Eye (tissue), 1 donor: ENCODE results near the gene RAB11FIP5.
A peak's percentile ranks its signal among the peaks of the same experiment; 100 is the strongest.

ENCODE experiments used
- DNase-seq: peaks from one replicate; pipeline ENCODE4 v3.0.0-alpha.2; 2015

Gene RAB11FIP5

DNA sequence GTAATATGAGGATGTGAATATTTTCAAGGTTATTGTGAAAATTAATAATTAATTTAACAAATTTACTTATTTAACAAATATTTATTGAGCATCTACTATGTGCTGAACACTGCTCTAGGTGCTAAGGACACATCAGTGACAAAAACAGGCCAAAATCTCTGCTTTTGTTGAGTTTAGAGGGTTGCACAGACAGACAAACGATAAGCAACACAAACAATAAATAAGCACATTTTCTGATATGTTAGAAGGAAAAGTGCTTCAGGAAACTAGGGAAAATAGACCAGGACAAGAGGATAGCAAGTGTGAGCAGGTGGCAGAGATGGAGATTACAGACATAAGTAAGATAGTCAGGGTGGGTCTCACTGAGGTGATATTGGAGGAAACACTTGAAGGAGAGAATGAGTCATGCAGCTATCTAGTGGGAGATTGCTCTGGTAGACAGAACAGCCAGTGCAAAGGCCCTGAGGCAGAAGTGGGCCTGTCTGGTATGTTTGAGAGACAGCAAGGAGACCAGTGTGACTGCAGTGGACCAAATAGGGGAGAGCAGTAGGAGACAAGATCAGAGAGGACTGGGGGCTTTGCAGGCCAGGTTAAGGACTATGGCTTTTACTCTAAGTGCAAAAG, 79.5 kb downstream of the RAB11FIP5 start:
- DNase-seq: no peak

DNA sequence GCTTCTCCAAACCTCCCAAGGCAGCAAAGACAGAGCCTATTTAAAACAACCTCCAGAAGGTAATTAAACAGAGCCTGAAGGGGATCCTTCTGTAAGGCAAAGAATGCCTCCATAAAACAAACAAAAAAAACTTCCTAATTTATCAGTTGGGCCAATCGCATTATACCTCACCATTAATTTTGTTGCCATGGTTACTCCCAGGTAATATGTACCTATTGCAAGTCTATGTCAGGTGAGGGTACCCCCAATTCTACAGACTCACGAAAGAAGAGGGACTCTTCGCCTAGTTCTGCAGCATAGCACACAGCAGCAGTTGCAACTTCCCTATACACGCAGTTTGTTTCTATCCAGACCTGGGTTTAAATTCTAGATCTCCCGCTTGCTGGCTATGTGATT, 80.0 kb downstream of the RAB11FIP5 start:
- no peak for DNase-seq

DNA sequence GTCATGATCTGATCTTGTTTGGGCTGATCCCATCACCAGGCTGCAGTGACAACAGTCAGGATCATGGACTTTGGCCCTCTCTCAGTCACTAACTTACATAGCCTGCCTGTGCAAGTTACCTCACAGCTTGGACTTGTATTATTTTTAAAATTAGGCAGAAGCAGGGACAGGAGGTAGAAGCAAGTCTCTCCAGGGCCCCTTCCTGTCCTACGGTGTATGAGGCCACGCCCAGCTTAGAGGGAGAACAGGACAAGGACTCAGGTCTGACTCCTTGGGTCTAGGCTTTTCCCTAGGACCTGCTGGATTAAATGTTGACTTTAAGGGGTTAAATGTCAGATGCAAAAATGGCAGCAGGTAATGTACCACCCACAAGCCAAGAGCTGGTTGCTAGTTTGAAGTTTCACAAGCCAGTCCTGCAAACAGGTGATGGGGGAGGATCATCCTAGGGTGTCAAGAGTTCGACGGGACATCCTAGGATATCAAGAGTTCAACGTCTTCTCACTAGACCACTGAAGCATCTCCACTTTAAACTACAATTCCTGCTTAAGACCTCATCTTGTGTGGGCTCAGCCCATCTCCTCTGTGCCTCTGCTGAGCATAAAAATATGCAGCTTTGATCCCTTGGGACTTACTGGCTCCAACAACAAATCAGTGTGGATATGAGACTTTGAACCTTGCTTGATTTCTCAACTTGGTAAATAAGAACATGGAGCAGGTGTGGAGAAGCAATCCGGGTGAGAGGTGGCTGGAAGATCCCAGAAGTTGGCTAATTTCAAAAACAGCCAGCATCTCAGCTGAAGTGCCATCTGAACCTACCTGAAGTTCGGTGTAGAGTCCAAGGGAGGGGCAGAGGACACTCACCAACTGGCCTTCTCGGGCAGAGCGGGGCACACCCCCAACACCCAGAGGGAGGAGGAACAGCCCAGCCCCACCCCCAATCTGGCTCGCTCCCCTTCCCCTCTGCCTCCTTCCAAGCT, 80.7 kb downstream of the RAB11FIP5 start:
- DNase-seq: no peak

DNA sequence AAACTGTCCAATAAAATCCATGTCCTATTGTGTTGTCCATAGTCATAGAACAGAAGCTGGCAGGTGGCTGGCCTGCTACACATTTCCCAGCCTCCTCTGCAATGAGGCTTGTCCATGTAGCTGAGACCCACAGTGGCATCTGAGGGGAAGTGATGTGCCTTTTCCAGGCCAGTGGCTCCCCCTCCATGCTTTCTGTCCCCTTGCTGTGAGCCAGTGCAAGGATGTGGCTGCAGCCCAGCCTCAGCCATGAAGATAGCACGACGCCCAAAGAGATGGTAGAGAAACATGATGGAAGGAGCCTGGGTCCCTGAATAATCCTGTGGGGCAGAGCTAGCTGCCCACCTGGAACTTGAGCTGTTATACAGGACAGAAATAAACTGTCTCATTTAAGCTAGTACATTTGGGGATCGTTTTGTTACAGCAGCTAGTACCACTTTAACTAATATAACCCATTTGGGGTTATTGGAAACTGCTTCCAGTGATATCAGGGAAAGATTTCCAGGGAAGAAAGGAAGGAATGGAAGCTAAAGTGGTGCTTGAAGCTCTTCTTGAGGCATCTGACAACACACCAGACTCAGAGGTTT, 81.6 kb downstream of the RAB11FIP5 start:
- peak; percentile 14 for DNase-seq

DNA sequence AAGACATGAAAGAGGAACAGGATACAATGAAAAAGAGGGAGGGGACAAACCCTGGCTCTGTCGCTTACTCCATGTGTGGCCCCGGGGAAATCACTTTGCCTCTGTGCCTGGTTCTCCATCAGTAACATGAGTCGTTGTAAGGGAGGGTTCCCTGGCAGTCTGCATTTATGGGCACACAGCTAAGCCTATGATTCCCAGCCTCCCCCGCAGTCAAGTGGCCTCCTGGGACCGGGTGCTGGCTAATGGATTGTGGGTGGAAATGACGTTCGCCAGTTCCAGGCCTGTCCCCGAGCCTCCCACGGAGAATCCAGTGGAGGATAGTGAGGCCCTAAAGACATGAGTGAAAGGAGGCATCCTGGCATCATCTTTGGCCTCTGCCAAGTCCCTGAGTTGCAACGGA, 83.9 kb downstream of the RAB11FIP5 start:
- DNase-seq: no peak

DNA sequence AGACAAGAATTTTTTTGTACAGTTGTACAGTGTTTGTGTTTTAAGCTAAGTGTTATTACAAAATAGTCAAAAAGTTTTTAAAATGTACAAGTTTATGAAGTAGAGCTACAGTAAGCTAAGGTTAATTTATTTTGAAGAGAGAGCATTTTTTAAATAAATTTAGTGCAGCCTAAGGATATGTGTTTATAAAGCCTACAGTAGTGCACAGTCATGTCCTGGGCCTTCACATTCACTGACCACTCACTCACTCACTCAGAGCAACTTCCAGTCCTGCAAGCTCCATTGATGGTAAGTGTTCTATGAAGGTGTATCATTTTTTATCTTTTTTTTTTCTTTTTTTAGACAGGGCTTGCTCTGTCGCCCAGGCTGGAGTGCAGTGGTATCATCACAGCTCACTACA, 85.4 kb downstream of the RAB11FIP5 start:
- no peak for DNase-seq

DNA sequence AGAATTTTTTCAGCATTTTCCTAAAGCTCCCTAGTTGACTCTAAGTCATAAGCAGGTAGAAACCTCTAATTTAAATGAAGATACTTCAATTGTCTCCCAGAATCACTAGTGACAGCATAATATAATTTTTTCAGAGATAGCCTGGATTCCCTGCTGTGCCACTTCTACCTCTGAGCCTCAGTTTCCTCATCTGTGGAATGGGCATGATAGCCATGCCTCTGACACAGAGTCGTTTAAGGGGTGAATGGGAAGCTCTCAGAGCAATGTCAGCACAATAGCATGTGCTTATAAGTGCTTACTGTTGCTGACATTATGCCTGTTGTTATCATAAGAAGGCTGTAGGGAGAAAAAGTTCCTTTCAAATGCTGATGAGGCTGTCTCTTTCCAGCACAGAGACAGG, 89.3 kb downstream of the RAB11FIP5 start:
- DNase-seq: no peak
